NCI-H128 (cell line): ENCODE results near the gene SLC22A7.

Experiments used
- DNase-seq: peaks from one replicate; lab custom pipeline; 2025; ENCODE audit not compliant: unreplicated experiment; lab: John Stamatoyannopoulos, UW

Gene SLC22A7, protein sequence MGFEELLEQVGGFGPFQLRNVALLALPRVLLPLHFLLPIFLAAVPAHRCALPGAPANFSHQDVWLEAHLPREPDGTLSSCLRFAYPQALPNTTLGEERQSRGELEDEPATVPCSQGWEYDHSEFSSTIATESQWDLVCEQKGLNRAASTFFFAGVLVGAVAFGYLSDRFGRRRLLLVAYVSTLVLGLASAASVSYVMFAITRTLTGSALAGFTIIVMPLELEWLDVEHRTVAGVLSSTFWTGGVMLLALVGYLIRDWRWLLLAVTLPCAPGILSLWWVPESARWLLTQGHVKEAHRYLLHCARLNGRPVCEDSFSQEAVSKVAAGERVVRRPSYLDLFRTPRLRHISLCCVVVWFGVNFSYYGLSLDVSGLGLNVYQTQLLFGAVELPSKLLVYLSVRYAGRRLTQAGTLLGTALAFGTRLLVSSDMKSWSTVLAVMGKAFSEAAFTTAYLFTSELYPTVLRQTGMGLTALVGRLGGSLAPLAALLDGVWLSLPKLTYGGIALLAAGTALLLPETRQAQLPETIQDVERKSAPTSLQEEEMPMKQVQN

DNA sequence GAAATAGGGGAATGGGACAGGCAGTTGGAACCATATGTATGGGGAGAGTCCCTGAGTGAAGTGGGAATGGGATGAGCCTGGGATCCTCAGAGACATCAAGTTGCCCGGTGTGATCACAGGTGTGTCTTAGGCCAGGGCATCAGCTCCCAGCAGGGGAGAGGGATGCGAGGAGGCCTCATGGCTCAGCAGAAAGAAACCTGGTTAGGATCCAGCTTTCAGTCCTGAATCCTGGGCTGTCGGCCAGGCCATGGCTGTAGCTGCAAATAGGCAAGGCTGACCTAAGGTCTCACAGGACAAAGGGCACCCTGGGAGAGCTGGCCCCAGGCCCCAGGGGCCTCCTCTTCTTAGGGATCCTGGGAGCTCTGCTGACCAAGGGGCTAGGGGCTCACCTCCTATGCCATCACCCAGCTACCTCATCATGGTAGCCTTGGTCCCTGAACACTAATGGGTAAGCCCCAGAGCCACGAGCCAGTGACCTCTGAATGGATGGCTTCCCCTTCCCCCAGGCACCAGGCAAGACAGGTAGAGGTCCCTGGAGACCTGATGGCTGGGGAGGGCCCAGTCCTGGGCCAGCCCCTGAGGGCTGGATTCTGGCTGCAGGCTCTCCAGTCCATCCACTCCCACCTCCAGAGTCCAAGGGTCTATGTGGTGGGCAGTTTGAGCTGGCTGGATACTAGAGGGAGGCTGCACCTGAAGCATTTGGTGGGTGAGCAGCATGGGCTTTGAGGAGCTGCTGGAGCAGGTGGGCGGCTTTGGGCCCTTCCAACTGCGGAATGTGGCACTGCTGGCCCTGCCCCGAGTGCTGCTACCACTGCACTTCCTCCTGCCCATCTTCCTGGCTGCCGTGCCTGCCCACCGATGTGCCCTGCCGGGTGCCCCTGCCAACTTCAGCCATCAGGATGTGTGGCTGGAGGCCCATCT is at the start of gene SLC22A7:
Gene SLC22A7 (plus strand): TSS at position 617 of the 921 bp plus-strand sequence. CDS start 99 bp downstream, at position 716.
- DNase-seq, result no peak

DNA sequence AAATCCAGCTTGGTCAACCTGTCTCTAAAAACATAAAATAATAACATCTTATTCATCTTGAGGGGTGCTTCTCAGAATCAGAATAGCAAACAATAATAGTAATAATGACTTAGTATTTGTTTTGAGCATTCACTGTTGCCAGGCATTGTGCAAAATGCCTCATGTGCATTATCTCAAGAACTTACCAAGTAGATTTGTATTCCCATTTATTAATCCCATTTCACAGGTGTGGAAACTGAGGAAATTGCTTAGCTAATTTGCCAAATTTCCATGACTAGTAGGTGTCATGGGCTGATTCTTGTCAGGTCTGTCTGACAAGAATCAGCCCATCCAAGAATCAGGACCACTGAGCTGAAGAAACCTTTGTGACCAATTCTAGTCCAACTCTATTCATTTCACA is 49.3 kb upstream of the SLC22A7 start:
- no peak for DNase-seq

DNA sequence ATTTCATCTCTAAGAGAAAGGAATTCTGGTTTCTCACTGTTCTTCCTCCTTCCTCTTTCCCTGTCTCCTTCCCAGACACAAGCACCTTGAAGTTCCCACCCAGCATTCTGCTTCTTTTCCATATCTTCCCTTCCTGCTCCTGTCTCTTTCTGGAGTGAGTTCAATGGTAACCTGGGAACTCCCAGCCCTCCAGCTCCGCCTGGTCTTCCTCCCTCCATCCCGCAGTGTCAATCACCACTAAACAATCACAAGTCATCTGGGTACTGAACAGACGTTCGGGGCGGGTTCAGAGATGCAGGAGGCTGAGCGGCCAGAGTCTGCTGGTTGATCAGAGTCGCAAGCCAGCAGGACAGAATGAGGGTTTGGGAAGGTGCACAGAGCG is 47.1 kb upstream of the SLC22A7 start:
- no peak for DNase-seq

DNA sequence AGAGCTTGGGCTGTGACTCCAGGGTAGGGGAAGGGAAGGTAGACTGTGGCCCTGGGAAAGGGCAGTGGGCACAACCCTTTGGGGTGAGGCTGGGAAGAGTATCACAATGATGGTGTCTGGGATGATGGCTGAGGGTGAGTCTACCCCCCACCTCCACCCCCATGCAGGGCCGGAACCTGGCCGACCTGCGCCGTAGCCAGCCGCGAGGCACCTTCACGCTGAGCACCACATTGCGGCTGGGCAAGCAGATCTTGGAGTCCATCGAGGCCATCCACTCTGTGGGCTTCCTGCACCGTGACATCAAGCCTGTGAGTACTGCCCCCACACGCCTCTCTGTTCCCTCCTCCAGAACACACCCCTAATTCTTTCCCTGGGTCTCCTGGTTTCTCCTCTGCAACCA is 44.7 kb upstream of the SLC22A7 start:
- no peak for DNase-seq

DNA sequence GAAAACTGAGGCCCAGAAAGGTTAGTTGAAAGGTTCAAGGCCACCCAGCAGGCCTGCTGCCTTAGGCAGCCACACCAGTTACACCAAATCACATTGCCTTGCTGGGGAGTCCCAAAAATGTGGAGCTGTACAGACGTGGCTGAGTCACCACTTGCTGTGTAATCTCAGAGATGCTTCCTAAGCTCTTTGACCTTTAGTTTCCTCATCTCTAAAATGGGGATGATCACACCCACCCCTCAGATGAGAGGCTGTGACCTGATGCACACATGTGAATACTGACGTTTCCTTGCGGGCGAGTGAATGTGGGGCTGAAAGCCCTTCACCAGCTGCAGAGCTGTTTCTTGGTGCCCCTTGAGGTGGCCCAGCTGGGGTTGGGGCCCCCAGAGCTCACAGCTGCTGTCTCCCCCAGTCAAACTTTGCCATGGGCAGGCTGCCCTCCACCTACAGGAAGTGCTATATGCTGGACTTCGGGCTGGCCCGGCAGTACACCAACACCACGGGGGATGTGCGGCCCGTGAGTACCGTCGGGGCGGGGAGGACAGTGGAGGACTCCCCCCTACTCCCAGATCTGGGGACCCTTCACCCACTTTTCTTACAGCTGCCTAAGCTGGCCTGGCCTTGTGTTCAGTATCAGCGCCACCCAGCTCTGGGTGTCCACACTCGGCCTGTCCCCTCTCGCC is 43.8 kb upstream of the SLC22A7 start:
- no peak for DNase-seq

DNA sequence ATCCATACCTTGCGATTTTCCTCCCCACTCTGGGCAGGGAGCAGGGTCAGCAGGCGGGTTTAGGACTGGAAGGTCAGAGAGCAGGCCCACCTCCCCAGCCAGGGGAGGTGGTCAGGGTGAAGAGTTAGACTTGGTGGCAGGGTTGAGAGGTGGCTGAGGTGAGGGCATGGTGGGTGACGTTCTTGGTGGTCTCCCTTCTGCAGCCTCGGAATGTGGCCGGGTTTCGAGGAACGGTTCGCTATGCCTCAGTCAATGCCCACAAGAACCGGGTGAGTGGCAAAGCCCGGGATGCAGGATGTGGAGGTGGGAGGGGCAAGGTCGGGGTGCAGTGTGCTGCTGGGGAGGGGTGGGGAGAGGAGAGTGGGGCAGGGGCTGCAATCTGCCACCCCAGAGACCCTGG is 43.2 kb upstream of the SLC22A7 start:
- DNase-seq, result no peak

DNA sequence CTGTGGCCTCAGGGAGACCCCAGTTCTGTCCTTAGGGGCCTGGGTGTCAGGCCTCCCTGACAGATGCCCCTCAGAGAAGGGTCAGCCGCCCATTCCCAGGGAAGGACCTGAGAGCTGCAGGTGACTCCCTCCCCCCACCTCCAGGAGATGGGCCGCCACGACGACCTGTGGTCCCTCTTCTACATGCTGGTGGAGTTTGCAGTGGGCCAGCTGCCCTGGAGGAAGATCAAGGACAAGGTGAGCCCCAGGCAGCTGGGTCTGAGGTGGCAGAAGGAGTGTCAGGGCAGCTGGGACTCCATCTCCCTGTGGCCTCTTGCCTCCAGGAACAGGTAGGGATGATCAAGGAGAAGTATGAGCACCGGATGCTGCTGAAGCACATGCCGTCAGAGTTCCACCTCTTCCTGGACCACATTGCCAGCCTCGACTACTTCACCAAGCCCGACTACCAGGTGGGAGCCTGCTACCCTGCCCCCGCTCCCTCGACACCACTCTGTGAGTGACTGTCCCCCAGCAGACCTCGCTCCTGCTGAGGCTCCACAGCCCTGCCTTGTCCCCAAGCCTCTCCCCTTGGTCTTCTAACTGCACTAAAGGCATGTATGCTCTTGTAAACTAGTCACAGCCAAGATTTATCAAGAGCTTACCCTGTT is 42.5 kb upstream of the SLC22A7 start:
- DNase-seq, result no peak

DNA sequence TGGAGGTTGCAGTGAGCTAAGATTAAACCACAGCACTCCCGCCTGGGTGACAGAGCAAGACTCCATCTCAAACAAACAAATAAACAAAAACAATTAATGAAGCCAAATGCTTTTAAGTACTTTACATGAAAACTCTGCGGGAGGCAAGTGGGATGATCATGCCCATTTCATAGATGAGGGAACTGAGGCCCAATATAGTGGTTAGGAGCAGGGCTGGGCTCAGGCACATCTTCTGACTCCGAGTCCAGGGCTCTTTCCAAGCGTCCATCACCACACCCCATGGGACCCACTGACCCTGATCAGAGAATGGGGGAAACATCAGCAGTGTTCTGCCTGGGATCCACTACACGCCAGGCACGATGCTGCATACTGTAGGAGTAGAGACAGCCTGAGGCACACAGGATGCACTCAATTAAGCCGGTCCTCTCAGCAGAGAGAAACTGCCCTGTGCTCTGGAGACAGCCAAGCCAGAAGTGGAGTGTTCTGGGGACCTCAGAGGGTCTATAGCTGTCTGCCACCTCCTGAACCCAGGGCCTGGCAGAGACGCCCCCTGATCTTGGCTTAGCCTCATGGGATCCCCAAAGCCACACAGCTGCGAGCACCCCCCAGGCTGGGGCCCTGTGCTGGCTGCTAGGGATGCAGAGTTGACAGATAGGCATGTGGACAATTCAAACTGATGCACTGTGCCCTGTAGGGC is 41.2 kb upstream of the SLC22A7 start:
- DNase-seq, result no peak

DNA sequence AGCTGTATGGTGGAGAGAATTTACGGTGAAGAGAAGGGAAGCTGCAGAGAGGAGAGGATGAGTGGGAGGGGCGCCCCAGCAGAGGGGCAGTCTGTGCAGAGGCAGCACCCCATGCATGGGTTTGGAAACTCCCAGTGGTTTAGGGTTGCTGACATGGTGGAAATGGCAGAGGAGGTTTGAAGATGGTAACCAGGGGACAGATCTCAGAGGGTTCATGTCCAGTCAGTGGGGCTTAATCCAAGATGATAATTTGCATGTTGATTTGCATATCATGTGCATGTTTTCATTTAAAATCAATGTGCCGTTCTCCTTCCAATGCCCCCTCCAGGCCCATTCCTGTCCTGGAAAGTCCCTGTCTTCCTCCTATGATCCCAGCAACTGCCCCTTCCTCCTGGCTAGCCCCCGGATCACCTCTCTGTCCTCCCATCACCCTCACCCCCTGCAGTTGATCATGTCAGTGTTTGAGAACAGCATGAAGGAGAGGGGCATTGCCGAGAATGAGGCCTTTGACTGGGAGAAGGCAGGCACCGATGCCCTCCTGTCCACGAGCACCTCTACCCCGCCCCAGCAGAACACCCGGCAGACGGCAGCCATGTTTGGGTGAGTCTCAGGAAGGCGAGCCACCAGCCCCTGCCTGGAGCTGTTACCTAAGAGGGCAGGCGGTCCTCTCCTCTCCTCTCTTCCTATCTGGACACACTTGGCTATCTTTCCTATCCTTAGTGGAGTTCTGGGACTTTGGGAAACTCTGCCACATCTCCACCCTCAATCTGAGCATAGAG is 40.5 kb upstream of the SLC22A7 start:
- DNase-seq, result no peak

DNA sequence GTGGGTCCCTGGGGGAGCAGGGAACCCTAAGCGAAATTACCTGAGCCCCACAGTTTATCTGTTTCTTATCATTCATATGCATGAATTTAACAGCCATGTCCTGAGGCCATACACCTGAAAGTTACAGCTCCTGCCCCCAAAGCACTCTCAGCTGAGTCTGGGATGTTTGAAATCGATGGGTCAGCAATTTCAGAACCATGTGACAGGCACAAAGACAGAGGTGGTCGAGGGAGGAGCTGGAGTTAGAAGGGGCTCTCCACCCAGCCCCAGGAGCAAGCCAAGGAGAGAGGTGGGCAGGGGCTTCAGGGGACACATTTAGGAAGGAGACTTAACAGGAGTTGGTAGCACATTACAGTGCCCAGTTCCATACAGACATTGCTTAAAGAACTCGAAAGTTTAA is 39.9 kb upstream of the SLC22A7 start:
- no peak for DNase-seq

DNA sequence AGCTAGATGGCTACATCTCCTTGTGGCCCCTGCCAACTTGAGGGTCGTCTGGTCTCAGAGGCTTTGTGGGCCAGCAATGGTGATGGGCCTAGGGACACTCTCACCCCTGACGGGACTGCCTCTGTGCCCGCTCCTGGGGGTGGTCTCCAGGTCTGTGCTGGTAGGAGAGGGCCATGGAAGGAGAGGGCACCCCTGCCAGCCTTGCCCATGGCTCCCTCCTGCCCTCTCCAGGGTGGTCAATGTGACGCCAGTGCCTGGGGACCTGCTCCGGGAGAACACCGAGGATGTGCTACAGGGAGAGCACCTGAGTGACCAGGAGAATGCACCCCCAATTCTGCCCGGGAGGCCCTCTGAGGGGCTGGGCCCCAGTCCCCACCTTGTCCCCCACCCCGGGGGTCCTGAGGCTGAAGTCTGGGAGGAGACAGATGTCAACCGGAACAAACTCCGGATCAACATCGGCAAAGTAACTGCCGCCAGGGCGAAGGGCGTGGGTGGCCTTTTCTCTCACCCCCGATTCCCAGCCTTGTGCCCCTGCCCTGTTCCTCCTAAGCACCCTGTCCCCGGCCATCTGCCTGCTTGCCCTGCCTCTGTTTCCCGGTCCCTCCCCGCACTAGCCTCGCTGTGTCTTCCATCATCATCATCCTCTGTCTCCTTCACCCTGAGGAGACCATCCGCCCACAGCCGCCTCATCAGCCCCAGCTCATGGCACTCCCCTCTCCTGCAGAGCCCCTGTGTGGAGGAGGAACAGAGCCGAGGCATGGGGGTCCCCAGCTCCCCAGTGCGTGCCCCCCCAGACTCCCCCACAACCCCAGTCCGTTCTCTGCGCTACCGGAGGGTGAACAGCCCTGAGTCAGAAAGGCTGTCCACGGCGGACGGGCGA is 39.0 kb upstream of the SLC22A7 start:
- DNase-seq, result no peak

DNA sequence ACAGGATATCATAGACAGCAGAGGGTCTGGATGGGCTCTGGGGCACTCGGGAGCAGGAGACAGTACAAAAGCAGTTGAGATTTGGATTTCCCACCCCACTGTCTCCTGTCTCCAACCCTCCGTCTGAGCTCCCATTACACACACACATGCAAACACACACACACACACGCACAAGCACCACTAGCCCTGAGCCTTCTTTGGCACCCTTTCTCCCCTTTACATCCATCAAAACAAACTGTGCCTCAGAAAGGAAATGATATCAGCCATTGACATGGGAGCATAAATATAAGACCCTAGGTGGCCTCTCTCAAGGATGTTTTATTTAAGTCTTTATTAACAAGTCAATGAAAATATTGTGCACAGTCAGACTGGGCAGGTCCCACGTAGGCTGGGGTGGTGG is 37.3 kb upstream of the SLC22A7 start:
- no peak for DNase-seq

DNA sequence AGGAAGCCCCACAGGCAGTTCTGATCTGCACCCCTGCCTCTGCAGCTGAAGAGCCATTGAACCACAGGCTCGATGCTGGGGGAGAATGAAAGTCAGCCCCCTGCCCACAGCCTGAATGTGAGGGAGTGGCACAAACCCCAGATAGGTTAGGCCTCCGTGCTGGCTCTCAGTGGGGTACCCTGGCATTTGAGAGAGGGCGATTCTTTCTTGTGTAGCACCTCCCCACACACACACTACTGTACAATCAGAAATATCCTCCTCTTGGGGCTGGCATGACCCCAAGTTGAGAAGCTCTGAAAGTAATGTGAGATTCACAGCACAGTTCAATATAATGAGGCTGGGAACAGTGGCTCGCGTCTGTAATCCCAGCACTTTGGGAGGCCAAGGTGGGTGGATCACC is 36.9 kb upstream of the SLC22A7 start:
- no peak for DNase-seq

DNA sequence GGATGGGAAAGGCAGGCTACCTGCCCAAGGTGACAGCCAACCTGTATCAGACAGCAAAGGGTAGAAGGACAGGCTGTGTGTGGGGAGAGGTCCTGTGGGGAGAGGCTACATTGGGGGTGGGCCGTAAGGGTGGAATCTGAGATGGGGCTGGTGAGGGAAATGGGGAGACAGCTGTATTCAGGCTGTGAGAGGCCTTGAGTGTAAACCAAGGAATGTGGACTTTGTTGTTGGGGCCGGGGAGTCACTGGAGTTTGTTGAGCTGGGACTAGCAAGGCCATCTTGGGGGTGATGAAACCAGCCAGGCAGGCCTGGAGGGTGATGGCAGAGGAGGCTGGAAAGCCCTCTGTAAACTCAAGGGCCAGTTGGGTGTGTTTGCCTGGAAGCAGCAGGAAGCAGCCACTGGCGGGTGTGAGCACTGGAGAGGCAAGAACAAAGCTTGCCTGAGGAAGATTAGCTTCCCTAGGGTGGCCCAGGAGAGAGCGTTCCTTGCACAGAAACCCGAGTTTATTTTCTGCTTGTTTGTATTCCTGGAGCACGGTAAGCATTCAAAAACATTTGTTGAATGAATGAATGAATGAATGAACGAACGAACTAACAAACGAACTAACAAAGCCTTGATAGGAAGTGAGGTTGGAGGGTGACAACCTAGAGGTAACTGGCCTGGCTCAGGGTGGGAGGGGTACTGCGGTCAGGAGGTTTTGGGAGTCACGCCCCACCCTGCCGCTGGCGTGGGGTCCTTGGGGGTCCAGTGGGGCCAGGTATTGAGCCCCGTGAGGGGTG is 35.9 kb upstream of the SLC22A7 start:
- DNase-seq, result no peak

DNA sequence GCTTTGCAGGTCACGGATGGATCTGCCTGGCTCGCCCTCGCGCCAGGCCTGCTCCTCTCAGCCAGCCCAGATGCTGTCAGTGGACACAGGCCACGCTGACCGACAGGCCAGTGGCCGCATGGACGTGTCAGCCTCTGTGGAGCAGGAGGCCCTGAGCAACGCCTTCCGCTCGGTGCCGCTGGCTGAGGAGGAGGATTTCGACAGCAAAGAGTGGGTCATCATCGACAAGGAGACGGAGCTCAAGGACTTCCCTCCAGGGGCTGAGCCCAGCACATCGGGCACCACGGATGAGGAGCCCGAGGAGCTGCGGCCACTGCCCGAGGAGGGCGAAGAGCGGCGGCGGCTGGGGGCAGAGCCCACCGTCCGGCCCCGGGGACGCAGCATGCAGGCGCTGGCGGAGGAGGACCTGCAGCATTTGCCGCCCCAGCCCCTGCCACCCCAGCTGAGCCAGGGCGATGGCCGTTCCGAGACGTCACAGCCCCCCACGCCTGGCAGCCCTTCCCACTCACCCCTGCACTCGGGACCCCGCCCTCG is 35.2 kb upstream of the SLC22A7 start:
- DNase-seq, result no peak

DNA sequence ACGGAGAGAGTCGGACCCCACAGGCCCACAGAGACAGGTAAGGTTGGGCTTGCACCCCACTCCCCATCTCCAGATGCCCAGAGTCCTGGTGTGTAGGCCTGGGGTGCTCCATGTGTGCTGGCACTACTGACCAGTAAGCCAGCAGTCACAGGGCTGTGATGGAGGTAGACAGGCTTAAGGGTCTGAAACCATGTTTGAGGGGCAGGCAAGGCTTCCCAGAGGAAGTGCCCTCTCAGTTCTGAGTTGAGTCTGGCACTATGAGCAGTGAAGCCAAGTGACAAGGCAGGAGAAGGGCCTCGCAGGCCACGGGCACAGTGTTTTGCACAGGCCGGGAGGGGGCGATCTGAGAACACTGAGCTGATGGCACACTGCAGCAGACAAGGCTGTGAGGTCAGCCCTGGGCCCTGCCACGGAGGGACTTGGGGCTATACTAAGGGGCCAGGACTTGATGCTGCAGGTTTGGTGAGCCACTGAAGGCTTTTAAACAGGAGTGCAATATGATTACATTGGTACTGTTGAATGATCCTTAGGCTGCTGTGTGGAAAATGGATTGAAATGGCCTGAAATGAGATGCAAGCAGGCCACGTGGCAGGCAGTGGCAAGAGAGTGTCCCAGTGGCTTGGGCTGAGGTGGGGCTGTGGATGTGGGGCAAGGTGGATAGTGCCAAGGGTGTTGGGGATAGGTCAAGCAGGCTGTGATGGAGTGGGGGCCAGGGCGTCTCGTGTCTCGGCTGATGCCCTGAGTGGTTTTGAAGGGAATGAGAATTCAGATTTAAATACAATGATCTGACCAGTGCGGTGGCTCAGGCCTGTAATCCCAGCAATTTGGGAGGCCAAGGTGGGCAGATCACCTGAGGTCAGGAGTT is 34.5 kb upstream of the SLC22A7 start:
- DNase-seq, result no peak
